ENCODE measurements around the gene AOC1. TPM values are rescaled to one million over a fixed set of nuclear protein-coding genes. Genes with fewer than 3 reads are reported as not detected.

The AOC1 gene
- total RNA-seq, 2 donors from 2014 or later = not detected

DNA sequence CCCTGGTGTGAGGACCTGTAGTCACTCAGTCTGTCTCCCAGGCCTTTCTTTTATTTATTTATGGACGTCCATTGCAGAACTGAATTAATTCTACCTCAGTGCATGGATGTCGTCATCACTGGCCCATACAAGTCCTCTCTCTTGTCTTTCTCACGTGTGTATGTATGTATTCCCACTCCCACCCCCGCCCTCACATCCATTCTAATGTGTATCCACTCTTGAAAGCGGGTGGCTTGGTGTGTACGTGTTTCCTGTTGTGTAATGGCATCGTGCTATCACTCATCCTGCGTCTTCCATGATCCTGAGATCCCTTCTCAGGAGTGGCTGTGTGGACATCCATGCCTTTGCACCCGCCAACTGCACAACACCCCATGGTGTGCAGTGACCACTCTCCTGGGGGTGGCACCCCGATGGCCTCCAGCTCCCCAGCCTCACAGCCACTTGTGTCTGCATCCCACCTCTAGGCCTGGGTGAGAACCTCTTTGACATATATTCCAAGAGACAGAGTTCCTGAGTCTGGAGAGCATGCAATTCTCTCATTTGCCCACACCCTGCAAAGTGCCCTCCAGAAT lies 3.0 kb upstream of the AOC1 start:
- H3K4me1 ChIP-seq (ENCODE audit: control insufficient read depth in 1 of 2, low read depth in 2 of 2) = no peaks in the 10 kb centered on the region
- DNase-seq (ENCODE audit: low spot score) (no peak), ATAC-seq (ENCODE audit: insufficient number of reproducible peaks, low FRiP score, low read depth) (no peak)
- H3K4me3 ChIP-seq = no peak overlapping the region
- no peaks in the 10 kb centered on the region for H3K36me3 ChIP-seq
- no peaks in the 10 kb centered on the region for H3K27me3 ChIP-seq (replicated peaks; ENCODE audit: insufficient read depth)
- no peak overlapping the region for H3K27ac ChIP-seq
- TF ChIP-seq, protein P1, sequence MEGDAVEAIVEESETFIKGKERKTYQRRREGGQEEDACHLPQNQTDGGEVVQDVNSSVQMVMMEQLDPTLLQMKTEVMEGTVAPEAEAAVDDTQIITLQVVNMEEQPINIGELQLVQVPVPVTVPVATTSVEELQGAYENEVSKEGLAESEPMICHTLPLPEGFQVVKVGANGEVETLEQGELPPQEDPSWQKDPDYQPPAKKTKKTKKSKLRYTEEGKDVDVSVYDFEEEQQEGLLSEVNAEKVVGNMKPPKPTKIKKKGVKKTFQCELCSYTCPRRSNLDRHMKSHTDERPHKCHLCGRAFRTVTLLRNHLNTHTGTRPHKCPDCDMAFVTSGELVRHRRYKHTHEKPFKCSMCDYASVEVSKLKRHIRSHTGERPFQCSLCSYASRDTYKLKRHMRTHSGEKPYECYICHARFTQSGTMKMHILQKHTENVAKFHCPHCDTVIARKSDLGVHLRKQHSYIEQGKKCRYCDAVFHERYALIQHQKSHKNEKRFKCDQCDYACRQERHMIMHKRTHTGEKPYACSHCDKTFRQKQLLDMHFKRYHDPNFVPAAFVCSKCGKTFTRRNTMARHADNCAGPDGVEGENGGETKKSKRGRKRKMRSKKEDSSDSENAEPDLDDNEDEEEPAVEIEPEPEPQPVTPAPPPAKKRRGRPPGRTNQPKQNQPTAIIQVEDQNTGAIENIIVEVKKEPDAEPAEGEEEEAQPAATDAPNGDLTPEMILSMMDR (IDR thresholded peaks at IDR 0.05) = no peak
- H3K9me3 ChIP-seq = no peaks in the 10 kb centered on the region

- Histone ChIP-seq H3K27me3 (replicated peaks; ENCODE audit: insufficient read depth) (no peaks in the 10 kb centered on the region), H3K9me3 (no peaks in the 10 kb centered on the region), H3K36me3 (no peaks in the 10 kb centered on the region), H3K27ac (no peak overlapping the region), H3K4me1 (ENCODE audit: control insufficient read depth in 1 of 2, low read depth in 2 of 2) (no peaks in the 10 kb centered on the region), H3K4me3 (no peak overlapping the region)
- no peak for DNase-seq (ENCODE audit: low spot score)
- TF ChIP-seq, protein P1 (IDR thresholded peaks at IDR 0.05) = no peak
- no peak for ATAC-seq (ENCODE audit: insufficient number of reproducible peaks, low FRiP score, low read depth)
These were observed 2.0 kb upstream of the AOC1 start for GRCh38 chr7:150850273-150850672.

DNA sequence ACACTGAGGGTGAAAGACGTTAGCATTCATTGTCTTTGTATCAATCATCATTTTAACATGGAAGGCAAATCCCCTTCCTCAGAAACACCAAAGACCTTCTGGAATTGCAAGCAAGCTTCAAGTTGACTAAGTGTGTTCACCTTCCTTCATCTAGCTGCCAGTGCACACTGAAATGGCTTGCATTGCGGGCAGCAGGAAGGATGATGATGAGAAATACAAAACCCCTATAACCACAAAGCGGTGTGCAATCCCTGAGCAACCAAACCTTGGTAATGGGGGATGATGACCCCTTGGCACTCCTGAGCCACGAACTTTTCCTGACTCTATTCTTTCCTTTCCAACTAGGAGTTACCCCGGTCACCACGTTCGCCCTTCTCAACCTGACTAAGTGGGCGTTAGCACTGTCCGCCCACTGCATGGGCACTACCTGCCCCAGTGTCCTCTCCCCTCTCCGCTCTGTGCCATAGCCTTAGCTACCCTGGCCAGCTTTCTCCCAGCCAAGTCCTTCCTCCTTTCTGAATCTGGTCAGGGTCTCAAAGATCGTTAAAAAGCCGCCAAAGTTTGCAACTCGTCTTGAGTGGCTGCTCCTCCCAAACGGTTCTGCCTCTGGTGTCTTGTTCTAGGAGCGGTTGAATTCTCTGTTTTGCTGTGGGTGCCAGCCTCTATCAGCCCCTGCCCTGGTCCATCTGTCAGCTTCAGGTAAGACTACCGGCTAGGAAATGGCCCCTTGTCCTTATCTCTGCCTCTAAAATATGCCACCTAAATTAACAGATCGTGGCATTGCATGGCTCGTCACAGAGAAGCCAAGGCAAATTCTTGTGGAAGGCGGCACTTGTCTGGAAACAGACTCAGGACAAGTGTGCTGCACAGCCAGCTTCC lies 586 bp upstream of the AOC1 start:
- no peak for DNase-seq (ENCODE audit: low spot score)
- H3K4me1 ChIP-seq (ENCODE audit: control insufficient read depth in 1 of 2, low read depth in 2 of 2) = no peaks in the 10 kb centered on the region
- no peak for ATAC-seq (ENCODE audit: insufficient number of reproducible peaks, low FRiP score, low read depth)
- H3K27ac ChIP-seq = no peak overlapping the region
- no peaks in the 10 kb centered on the region for H3K9me3 ChIP-seq
- TF ChIP-seq, protein P1 (IDR thresholded peaks at IDR 0.05) = no peak
- no peaks in the 10 kb centered on the region for H3K27me3 ChIP-seq (replicated peaks; ENCODE audit: insufficient read depth)
- H3K36me3 ChIP-seq = no peaks in the 10 kb centered on the region
- no peak overlapping the region for H3K4me3 ChIP-seq

DNA sequence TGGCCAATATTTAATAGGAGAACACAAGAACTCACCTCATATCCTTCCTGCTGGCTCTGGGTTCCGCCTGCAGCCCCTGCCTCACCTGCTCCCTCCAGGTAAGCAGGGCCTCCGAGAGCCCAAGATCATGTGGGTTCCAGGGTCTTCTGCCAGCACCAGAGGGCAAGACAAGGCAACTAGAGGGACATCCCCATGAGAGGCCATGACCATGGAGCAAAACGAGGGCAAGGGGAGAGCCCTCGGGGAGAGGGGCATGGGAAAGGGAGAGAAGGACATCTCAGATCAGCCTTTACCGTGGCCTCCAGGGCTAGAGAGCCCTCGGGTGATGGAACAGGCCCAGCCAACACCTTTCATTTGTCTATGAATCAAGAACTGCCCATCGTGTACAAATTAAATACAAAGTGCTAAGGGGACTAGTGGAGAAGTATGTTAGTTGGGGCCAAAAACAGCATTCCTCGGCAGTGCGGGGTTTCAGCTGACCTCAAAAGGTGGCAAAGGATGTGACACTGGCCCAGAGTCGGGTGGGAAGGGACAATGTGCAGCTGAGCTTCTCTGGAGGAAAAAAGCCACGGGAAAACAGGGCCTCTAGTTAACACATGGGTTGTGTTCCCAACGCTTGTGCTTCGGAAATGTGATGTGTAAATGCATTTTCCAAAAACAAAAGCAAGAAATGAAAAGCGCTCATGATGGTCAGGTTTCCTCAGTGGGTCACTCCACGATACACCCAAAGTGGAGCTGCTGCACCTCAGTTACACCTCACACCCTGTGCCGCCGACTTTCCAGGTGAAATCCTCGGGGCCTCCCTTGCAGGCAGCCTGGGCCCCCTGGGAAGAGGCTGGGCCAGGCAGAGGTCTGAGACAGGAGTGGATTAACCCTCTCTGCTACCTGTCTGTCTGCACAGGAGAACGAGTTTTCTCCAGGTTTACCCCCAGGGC lies 2.0 kb downstream of the AOC1 start:
- TF ChIP-seq, protein P1 (IDR thresholded peaks at IDR 0.05) = no peak
- H3K36me3 ChIP-seq = no peaks in the 10 kb centered on the region
- DNase-seq (ENCODE audit: low spot score) (no peak), ATAC-seq (ENCODE audit: insufficient number of reproducible peaks, low FRiP score, low read depth) (no peak)
- H3K27me3 ChIP-seq (replicated peaks; ENCODE audit: insufficient read depth) = no peaks in the 10 kb centered on the region
- no peak overlapping the region for H3K4me3 ChIP-seq
- H3K9me3 ChIP-seq = no peaks in the 10 kb centered on the region
- no peak overlapping the region for H3K27ac ChIP-seq
- H3K4me1 ChIP-seq (ENCODE audit: control insufficient read depth in 1 of 2, low read depth in 2 of 2) = no peaks in the 10 kb centered on the region

- TF ChIP-seq, protein P1 (IDR thresholded peaks at IDR 0.05) = no peak
- Histone ChIP-seq H3K9me3 (no peaks in the 10 kb centered on the region), H3K4me3 (no peak overlapping the region), H3K4me1 (ENCODE audit: control insufficient read depth in 1 of 2, low read depth in 2 of 2) (no peaks in the 10 kb centered on the region), H3K27ac (no peak overlapping the region), H3K36me3 (no peaks in the 10 kb centered on the region), H3K27me3 (replicated peaks; ENCODE audit: insufficient read depth) (no peaks in the 10 kb centered on the region)
- no peak for DNase-seq (ENCODE audit: low spot score)
- ATAC-seq (ENCODE audit: insufficient number of reproducible peaks, low FRiP score, low read depth) = no peak
These were observed 2.7 kb downstream of the AOC1 start for GRCh38 chr7:150855046-150855445.

Data from thoracic aorta (tissue), 2 donors.